HCT116 (cell line): ENCODE data around the gene AGL.

Source experiments
- EZH2 ChIP-seq: fragments of 200-600 bp; sonication (generic); IDR thresholded peaks from 2 replicates; pipeline ENCODE4 v1.6.1; 2017; ENCODE audit warnings: antibody characterized with exemption, mixed run types
- SRF ChIP-seq: IDR thresholded peaks from 2 replicates; pipeline ENCODE4 v1.6.1; 2012; ENCODE audit warnings: low read depth
- TF ChIP-seq, protein P1 (sequence below), 3 experiments: fragments of 200-600 bp in 1 of 3; sonication (generic) in 1 of 3; IDR thresholded peaks in 2 of 3; conservative IDR thresholded peaks in 1 of 3; 2 replicates each; pipeline ENCODE4 v1.5.1; 2012 to 2017; ENCODE audit warnings: low read depth in 2 of 3, low read length in 2 of 3, antibody characterized with exemption in 1 of 3, borderline replicate concordance in 1 of 3, control low read depth in 1 of 3, mild to moderate bottlenecking in 1 of 3, mixed read lengths in 1 of 3, mixed run types in 1 of 3, moderate library complexity in 1 of 3; ENCODE audit not compliant: insufficient read depth in 1 of 3

DNA sequence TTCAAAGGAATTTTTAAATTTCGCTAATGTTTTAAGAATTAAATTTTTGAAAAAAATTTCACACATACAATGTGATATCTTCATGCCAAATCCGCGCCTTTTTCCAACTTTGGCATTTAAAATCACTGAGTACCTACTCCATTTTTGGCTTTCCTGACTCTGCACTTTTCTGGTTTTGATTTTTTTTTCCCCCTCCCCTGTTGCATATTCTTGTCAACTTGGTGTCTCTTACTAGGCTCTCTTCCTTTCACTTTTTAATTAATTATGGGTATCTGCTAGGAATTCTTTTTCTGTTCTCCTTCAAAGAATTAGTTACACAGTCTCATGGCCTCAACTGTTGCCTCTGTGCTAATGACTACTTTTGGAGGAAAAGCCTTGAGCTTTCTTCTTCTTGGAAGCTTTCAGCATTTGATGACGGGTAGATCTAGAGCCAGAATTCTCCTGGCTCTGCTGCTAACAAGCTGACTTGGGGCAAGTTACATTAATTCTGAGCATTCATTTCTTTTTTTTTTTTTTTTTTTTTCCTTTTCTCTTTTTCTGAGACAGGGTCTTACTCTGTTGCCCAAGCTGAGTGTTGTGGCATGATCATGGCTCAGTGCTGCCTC lies 1.8 kb downstream of the AGL start:
- TF ChIP-seq, protein P1, sequence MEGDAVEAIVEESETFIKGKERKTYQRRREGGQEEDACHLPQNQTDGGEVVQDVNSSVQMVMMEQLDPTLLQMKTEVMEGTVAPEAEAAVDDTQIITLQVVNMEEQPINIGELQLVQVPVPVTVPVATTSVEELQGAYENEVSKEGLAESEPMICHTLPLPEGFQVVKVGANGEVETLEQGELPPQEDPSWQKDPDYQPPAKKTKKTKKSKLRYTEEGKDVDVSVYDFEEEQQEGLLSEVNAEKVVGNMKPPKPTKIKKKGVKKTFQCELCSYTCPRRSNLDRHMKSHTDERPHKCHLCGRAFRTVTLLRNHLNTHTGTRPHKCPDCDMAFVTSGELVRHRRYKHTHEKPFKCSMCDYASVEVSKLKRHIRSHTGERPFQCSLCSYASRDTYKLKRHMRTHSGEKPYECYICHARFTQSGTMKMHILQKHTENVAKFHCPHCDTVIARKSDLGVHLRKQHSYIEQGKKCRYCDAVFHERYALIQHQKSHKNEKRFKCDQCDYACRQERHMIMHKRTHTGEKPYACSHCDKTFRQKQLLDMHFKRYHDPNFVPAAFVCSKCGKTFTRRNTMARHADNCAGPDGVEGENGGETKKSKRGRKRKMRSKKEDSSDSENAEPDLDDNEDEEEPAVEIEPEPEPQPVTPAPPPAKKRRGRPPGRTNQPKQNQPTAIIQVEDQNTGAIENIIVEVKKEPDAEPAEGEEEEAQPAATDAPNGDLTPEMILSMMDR (IDR thresholded peaks at IDR 0.05 in 2 of 3, conservative IDR thresholded peaks at IDR 0.05 in 1 of 3; ENCODE audit: borderline replicate concordance in 1 of 3, insufficient read depth in 1 of 3, low read depth in 2 of 3, low read length in 2 of 3), result no peak
- TF ChIP-seq EZH2, result no peak
- no peak for TF ChIP-seq SRF
